ENCODE results near the gene USH1G. TPM values are rescaled to one million over a fixed set of nuclear protein-coding genes. Genes with fewer than 3 reads are reported as not detected.
A peak's percentile ranks its signal among the peaks of the same experiment; 100 is the strongest.

Gene USH1G
- polyA plus RNA-seq, 3 donors, result not detected

DNA sequence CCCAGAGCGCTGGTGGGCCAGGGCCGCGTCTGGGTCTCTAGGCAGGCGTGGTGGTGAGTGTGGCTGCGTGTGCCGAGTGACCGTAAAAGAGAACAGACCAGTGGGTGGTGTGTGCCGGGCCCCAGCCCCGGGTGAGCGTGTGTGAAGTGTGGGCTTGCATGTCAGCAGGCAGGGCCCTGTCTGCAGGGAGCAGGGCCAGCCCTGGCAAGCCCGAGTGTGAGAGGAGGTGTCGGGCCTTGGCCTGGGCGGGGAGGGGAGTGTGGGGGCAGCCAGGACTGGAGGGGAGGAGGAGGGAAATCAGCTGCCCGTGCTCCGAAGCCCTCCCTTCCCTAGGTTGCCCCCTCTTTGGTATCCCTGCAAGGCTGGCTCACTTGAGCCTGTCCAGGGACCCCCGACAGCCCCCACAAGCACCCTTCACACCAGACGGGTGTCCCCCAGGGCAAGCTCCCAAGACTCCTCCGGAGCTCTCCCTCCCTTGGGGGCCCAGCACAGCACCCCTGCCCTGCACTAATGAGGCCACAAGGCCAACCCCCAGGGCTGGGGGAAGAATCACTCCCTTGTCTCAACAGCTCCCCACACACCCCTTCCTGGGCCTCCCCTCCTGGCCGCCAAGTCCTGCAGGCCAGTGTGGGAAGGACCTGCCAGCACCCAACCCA, 1.9 kb downstream of the USH1G start:
- H3K4me3 ChIP-seq (replicated peaks in 1 of 3; ENCODE audit: low read depth in 2 of 3, low read length in 3 of 3), result no peak overlapping the region
- H3K4me1 ChIP-seq (ENCODE audit: control insufficient read depth in 1 of 2, insufficient read depth in 2 of 2, low read length in 2 of 2), result peaks cover 48 to 66% of the 10 kb centered on the region in 2 donors
- peaks cover 0 to 7% of the 10 kb centered on the region in 2 donors for H3K9me3 ChIP-seq (replicated peaks in 1 of 2; ENCODE audit: control insufficient read depth in 1 of 2, insufficient read depth in 1 of 2, low read length in 2 of 2)
- H2AFZ ChIP-seq (ENCODE audit: insufficient read depth, low read depth, low read length, poor library complexity, severe bottlenecking), result no peak overlapping the region
- H3K9me3 Mint-ChIP-seq, result peaks cover 0 to 10% (median 0%) of the 10 kb centered on the region in 7 donors
- H3K27me3 Mint-ChIP-seq (ENCODE audit: low read depth in 3 of 3), result peaks cover 51 to 65% (median 56%) of the 10 kb centered on the region in 3 donors
- peaks cover 50% of the 10 kb centered on the region for H3K4me1 Mint-ChIP-seq
- no peak overlapping the region for H3K9ac ChIP-seq (ENCODE audit: insufficient read depth, low read length, poor library complexity, severe bottlenecking)
- peak overlapping the region in 2 of 7 donors; percentile 33 to 61 for H3K27ac Mint-ChIP-seq
- intact Hi-C loops (cut with micrococcal nuclease), result no loop called here
- no peak overlapping the region for H3K4me2 ChIP-seq (replicated peaks; ENCODE audit: extremely low read depth, low read length, poor library complexity, severe bottlenecking)
- H3K4me3 Mint-ChIP-seq, result peak overlapping the region in 1 of 2 donors; percentile 63
- no peaks in the 10 kb centered on the region for H4K20me1 ChIP-seq (ENCODE audit: insufficient read depth, low read length)
- no peaks in the 10 kb centered on the region for H3K79me2 ChIP-seq (ENCODE audit: insufficient read depth, low read length)
- peaks cover 0 to 3% of the 10 kb centered on the region in 2 donors for H3K36me3 Mint-ChIP-seq
- 97% methylated on average over 13 of the region's 19 CpGs for WGBS (ENCODE audit: insufficient coverage)
- TF ChIP-seq, protein P1, sequence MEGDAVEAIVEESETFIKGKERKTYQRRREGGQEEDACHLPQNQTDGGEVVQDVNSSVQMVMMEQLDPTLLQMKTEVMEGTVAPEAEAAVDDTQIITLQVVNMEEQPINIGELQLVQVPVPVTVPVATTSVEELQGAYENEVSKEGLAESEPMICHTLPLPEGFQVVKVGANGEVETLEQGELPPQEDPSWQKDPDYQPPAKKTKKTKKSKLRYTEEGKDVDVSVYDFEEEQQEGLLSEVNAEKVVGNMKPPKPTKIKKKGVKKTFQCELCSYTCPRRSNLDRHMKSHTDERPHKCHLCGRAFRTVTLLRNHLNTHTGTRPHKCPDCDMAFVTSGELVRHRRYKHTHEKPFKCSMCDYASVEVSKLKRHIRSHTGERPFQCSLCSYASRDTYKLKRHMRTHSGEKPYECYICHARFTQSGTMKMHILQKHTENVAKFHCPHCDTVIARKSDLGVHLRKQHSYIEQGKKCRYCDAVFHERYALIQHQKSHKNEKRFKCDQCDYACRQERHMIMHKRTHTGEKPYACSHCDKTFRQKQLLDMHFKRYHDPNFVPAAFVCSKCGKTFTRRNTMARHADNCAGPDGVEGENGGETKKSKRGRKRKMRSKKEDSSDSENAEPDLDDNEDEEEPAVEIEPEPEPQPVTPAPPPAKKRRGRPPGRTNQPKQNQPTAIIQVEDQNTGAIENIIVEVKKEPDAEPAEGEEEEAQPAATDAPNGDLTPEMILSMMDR (IDR thresholded peaks at IDR 0.05), result no peak
- peaks cover 26 to 57% of the 10 kb centered on the region in 2 donors for H3K27me3 ChIP-seq (ENCODE audit: control insufficient read depth in 2 of 2, insufficient read depth in 2 of 2, low read length in 2 of 2)
- DNase-seq, result no peak
- no peaks in the 10 kb centered on the region for H3K36me3 ChIP-seq (replicated peaks in 1 of 2; ENCODE audit: control insufficient read depth in 1 of 2, insufficient read depth in 2 of 2, low read length in 2 of 2)
- H3K27ac ChIP-seq (ENCODE audit: low read depth in 1 of 2, low read length in 2 of 2), result no peak overlapping the region

DNA sequence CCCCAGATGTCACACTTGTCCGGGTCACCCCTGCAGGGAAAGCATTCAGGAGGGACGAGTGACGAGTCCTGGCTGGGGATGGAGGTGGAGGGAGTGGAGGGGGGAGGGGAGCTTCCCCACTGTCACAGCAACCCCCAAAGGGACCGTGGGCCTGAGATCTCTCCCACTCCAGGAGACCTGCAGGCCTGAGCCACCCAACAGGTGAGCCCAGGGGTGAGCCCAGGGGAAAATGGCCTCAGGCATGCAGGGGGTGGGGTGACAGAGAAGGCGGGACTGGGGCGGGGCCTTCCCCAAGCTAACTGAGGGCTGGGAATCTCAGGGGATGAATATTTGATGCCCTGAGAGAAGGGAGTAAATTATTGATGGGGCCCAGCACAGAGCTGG, 2.4 kb downstream of the USH1G start:
- H2AFZ ChIP-seq (ENCODE audit: insufficient read depth, low read depth, low read length, poor library complexity, severe bottlenecking), result no peak overlapping the region
- peaks cover 0 to 3% of the 10 kb centered on the region in 2 donors for H3K36me3 Mint-ChIP-seq
- peaks cover 0 to 7% of the 10 kb centered on the region in 2 donors for H3K9me3 ChIP-seq (replicated peaks in 1 of 2; ENCODE audit: control insufficient read depth in 1 of 2, insufficient read depth in 1 of 2, low read length in 2 of 2)
- H3K9me3 Mint-ChIP-seq, result peaks cover 0 to 10% (median 0%) of the 10 kb centered on the region in 7 donors
- TF ChIP-seq, protein P1 (IDR thresholded peaks at IDR 0.05), result no peak
- H3K4me1 ChIP-seq (ENCODE audit: control insufficient read depth in 1 of 2, insufficient read depth in 2 of 2, low read length in 2 of 2), result peaks cover 48 to 66% of the 10 kb centered on the region in 2 donors
- no peak overlapping the region for H3K9ac ChIP-seq (ENCODE audit: insufficient read depth, low read length, poor library complexity, severe bottlenecking)
- H3K4me3 Mint-ChIP-seq, result peak overlapping the region in 1 of 2 donors; percentile 63
- no peak overlapping the region for H3K4me2 ChIP-seq (replicated peaks; ENCODE audit: extremely low read depth, low read length, poor library complexity, severe bottlenecking)
- H3K27ac Mint-ChIP-seq, result peak overlapping the region in 2 of 7 donors; percentile 33 to 61
- H3K4me1 Mint-ChIP-seq, result peaks cover 50% of the 10 kb centered on the region
- no peak overlapping the region for H3K4me3 ChIP-seq (replicated peaks in 1 of 3; ENCODE audit: low read depth in 2 of 3, low read length in 3 of 3)
- WGBS (ENCODE audit: insufficient coverage), result 75% methylated on average over 2 of the region's 6 CpGs
- H3K27me3 Mint-ChIP-seq (ENCODE audit: low read depth in 3 of 3), result peaks cover 46 to 63% (median 52%) of the 10 kb centered on the region in 3 donors
- intact Hi-C loops (cut with micrococcal nuclease), result no loop called here
- H4K20me1 ChIP-seq (ENCODE audit: insufficient read depth, low read length), result no peaks in the 10 kb centered on the region
- H3K27me3 ChIP-seq (ENCODE audit: control insufficient read depth in 2 of 2, insufficient read depth in 2 of 2, low read length in 2 of 2), result peaks cover 21 to 52% of the 10 kb centered on the region in 2 donors
- H3K79me2 ChIP-seq (ENCODE audit: insufficient read depth, low read length), result no peaks in the 10 kb centered on the region
- no peak overlapping the region for H3K27ac ChIP-seq (ENCODE audit: low read depth in 1 of 2, low read length in 2 of 2)
- DNase-seq, result no peak
- H3K36me3 ChIP-seq (replicated peaks in 1 of 2; ENCODE audit: control insufficient read depth in 1 of 2, insufficient read depth in 2 of 2, low read length in 2 of 2), result no peaks in the 10 kb centered on the region
